Eye (tissue), 1 donor: ENCODE results near the gene KRTAP1-1.
"Not testable (repeated sequence)": the region's sequence is repeated elsewhere in the genome, so short reads cannot be mapped to it uniquely, and the experiment has no call there.

ENCODE experiments used
- DNase-seq: peaks from one replicate; pipeline ENCODE4 v3.0.0-alpha.2; 2015

KRTAP1-1 gene

DNA sequence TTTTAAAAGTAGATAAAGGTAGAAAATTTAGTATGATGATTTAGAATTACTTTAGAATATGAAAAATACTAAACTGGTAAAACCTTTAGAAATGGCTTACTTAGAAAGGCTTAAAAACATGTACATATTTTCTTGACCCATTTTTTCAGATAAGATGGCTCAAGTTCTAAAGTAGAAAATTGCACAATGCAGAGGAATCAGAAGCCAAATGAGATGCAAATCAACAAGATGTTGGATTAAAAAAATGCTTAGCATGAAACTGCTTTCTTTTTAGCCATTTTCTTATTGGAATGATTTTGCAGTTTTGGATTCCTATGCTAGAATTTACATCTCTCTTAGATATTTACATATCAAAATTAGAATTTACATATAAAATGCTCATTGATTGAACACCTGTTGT, 30.8 kb downstream of the KRTAP1-1 start:
- no peak for DNase-seq

DNA sequence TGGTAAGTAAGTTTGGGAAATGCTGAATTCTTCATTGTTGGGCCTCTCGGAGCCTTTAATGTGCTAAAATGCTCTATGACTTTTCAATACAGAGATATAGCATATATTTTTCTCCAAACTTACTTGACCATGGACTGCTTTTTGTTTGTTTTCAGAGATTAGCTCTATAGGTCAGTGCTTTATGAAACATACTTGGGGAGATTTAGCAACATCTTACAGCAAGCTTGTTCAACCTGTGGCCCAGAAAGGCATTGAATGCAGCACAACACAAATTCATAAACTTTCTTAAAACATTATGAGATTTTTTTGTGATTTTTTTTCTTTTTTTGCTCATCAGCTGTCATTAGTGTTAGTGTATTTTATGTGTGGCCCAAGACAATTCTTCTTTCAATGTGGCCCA, 31.3 kb downstream of the KRTAP1-1 start:
- DNase-seq, result no peak

DNA sequence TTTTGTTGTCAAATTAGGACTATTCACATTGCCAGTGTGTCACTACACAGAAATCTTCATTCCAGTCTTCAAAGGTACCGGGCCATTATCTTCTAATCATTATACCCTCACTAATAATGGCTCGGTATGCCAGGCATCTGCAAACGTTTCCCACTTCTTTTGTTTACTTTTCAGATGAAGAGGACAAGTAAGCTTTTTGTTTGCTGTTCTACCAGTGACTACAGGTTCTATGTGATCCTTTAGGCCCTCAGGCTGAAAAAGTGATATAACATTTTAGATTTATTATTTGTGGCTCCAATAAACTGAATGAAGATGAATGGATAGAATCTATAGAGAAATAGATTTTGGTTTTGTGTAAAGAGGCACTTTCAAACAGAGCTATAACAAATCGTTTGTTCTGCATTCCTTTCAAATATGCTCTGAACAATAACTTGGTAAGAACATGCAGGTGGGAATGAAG, 31.9 kb downstream of the KRTAP1-1 start:
- no peak for DNase-seq

DNA sequence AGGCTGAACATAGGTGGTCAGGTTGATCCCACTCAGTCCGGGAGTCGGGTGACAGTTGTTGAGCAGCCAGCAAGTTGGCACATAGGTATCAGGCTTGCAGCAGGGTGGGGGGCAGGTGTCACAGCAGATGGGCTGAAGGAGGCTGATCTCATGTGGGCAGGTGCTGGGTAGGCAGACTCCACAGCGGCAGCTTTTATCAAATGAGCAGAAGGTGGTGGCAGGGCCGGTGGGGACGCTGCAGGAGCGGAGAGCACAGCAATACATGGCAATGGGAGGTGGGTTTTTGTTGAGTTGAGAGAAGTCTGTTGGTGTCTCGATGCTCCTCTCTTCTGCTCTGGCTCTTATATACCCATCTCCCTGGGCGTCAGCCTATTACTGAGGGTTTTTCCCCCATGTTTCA, 32.4 kb downstream of the KRTAP1-1 start, which contains the start of gene KRTAP3-1:
Gene KRTAP3-1, minus strand, starts transcription at position 318 of the 400 bp plus-strand sequence. Its CDS starts 54 bp downstream, at position 264.
- no peak for DNase-seq

DNA sequence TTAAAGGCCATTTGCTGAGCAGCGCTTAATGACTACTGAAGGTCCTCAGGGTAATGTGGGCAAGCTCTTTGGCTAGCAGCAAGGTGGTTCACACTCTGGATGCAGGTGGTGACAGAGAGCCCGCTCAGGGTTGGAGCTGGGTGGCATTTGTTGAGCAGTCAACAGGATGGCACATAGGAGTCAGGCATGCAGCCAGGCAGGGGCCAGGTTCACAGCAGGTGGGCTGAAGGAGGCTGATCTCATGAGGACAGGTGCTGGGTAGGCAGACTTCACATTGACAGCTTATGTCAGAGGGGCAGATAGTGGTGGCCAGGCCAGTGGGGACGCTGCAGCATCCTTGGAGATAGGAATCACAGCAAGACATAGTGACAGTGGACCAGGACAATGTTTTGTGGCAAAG, 36.9 kb downstream of the KRTAP1-1 start:
- DNase-seq, result no peak

DNA sequence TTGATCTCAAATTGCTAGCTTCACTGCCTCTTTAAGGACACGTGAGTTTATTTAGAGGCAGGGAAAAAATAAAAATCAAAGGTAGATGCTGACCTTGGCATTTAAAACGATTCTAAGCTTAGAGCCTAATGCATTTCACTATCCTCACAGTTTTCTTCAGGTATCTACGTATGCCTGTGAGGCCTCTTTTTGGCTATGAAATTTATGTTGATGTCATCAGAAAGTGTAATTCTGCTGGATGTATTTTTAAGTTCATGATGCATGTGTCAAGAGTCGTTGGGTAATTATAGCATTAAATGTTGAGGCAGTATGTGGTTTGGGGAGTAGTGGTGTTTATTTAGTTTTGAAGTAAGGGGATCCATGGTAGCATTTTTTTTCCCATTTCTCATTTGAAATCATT, 37.3 kb downstream of the KRTAP1-1 start:
- DNase-seq, result no peak

DNA sequence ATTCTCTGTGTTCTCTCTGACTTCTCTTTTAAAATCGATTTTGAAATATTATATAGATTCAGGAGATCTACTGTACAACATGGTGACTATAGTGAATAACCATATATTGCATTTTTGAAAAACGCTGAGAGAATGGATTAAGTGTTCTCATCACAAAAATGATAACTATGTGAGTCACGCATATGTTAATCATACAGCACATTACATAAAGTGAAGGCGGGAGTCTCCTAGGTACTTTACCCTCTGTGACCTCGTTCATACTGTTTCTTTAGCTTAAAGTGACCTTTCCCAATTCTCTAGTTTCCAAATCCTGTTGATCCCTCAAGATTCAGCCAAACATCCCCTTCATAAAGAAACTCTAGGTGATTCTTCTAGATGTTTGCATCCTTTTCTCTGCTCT, 38.4 kb downstream of the KRTAP1-1 start:
- DNase-seq, result no peak

DNA sequence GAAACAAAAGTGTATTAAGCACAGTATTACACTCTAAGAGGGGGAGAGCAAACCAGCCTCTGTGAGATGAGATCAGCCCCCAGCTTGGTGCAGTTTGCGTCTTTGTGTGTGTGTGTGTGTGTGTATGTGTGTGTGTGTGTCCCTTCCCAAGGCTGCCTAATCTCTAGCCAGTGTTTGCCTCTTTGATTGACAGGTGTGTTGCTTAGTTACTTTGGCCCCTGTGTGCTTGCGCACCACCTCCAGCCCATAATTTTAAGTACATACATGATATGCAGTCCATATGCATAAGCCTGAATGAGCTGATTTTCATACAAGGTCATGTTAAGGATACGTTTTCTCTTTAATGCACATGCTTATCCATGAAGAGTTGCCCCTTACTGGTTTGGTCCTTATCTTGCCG, 39.5 kb downstream of the KRTAP1-1 start:
- no peak for DNase-seq

DNA sequence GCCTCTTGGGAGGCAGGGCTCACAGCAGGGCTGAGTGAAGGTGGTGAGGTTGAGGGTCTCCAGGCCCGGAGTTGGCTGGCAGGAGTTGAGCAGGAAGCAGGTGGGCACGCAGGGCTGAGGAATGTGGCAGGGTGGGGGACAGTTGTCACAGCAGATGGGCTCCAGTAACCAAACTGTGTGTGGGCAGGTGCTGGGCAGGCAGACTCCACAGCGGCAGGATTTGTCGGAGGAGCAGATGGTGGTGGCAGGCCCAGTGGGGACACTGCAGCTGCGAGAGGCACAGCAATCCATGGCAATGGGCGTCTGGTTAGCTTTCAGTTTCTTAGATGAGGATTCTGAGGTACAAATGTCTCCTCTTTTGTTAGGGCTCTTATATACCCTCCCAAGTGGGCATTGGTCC, 41.7 kb downstream of the KRTAP1-1 start, which contains the start of gene KRTAP3-2:
Gene KRTAP3-2, minus strand, starts transcription at position 344 of the 400 bp plus-strand sequence. Its CDS starts 53 bp downstream, at position 291.
- DNase-seq, result not testable (repeated sequence)

DNA sequence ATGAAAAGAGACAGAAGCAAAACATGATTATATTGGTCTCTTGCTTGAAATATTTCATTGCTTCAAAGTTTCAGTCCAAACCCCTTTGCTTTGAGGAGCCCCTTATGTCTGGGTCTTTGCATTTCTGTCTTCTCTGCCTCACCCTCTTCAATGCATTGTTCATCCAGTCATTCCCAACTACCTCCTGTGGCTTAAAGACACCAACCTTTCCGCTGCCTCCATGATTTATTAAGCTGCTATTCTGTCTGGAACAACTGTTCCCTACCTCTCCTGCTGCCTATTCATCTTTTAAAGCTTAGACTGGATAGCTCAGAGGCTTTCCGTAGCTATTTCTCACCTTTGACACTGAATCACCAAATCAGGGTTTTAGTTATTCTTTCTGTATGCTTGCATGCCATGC, 43.9 kb downstream of the KRTAP1-1 start:
- DNase-seq, result no peak

DNA sequence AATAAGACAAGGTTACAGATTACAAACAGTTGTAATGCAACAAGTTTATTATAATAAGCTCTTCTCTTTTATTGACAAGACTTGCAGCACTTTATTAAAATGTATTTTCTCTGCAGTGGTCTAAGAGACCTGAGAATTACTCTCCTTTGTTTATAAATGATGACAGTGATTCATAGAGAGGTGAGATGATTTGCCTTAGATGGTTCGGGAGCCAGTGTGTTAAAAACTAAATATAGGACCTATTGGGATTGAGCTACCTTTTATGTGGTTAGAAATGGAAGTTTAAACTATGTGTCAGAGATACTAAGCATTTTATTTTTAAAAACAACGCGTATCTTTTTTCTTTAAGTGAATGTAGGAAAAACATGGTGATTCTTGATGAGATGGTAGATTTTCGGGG, 44.4 kb downstream of the KRTAP1-1 start:
- DNase-seq, result no peak

DNA sequence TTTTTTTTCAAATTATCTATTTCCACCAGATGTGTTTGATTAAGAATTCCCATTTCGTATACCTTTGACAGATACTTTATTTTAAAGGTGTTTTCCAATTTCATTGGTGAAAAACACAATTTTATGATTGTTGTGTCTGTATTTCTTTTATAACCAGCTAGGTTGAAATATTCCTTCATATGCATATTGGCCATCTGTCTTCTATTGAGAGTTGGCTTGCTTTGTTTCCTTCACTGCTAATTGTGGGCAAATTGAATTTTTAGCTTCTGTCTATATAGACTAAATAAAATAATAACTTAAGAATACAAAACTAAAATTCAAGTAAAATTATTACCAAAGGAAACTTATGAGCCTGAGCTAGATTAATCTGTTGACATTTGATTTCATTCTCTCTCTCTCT, 46.1 kb downstream of the KRTAP1-1 start:
- no peak for DNase-seq

DNA sequence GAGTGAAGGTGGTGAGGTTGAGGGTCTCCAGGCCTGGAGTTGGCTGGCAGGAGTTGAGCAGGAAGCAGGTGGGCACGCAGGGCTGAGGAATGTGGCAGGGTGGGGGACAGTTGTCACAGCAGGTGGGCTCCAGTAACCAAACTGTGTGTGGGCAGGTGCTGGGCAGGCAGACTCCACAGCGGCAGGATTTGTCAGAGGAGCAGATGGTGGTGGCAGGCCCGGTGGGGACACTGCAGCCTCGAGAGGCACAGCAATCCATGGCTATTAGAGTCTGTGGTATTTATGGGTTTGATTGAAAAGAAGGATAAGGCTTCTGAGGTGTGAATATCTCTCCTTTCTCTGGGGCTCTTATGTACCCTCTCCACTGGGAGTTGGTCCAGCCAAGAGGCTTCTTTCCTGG, 47.4 kb downstream of the KRTAP1-1 start, which contains the start of gene KRTAP3-3:
Gene KRTAP3-3, minus strand, starts transcription at position 326 of the 400 bp plus-strand sequence. Its CDS starts 67 bp downstream, at position 259.
- DNase-seq, result no peak

DNA sequence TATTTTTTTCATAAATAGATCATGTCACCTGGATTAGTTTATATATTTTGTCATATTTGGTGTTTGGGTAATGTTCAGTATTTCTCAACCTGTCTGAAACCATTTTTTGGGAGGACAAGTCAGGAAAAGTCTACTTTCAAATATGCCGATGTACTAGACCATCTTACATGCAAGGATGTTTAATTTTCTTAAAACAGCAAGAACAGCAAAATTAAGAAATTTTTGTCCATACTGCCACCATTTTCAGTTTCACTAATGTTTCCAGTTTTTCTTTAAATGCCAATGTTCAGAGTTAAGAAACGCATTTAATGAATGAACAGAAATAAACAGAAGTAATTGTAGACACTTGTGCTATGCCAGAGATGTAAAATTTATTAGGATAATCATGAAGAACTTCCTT, 48.2 kb downstream of the KRTAP1-1 start:
- no peak for DNase-seq

DNA sequence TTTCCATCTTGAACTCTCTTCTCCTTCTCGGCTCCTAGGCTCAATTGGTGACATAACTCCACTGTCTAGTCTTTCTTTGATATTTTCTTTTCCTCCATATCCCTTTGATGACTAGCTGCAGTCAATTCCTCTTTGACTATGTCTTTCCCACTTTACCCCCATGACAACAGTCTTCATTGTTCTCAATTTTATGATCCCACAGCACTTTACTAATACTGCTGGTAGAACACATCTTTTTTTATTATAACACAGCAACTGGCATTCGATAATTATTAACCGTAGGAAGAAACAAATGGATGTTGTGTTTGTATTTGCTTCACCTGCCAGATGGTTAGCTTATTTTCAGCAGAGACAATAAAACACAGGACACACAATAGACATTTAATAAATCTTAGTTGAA, 48.6 kb downstream of the KRTAP1-1 start:
- no peak for DNase-seq
